ENCODE results near the gene TMEM25. TPM values are rescaled to one million over a fixed set of nuclear protein-coding genes. Genes with fewer than 3 reads are reported as not detected.

Gene TMEM25
- total and polyA plus RNA-seq, 2 of the 13 experiments (the other 11 are each of a cell fraction or from before 2014, with no cell fraction given) = 7.5 to 17.2 TPM

DNA sequence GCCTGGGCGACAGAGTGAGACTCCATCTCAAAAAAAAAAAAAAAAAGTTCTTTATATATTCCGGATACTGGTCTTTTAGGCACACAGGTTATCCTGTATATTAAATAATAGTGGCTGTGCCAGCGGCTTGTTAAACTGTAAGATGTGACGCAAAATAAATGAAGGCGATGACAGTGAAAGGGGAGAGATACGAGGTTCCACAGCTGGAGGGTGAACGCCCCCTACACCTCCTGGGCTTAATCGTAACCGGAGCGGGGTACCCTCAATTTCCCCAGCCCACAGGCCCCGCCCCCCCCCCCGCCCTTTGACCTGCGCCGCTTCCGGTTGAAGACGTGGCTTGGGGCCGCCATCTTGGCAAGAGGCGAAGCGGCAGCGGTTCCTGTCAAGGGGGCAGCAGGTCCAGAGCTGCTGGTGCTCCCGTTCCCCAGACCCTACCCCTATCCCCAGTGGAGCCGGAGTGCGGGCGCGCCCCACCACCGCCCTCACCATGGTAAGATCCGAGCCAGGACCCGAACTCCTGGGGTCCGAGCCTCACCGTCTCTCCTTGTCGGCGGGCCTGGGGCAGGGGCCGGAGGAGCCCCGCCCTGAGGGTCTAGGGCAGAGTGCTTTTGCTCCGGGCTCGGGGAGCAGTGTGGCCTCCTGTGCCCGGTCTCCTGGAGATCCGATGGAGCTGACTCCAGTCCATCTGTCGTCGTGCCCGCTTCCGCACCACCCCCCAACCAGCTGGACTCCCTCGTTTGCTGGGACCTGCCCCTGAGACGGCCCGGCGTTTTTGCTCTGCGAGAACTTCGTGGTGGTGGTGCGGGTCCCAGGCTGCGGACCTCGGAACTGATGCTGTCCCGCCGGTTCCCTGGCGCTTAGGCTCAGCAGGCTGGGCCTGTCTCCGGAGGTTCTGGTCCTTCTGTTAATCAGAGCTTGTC lies 41.3 kb downstream of the TMEM25 start, which contains the start of gene ARCN1 (continued):
- TF ChIP-seq, protein P1, sequence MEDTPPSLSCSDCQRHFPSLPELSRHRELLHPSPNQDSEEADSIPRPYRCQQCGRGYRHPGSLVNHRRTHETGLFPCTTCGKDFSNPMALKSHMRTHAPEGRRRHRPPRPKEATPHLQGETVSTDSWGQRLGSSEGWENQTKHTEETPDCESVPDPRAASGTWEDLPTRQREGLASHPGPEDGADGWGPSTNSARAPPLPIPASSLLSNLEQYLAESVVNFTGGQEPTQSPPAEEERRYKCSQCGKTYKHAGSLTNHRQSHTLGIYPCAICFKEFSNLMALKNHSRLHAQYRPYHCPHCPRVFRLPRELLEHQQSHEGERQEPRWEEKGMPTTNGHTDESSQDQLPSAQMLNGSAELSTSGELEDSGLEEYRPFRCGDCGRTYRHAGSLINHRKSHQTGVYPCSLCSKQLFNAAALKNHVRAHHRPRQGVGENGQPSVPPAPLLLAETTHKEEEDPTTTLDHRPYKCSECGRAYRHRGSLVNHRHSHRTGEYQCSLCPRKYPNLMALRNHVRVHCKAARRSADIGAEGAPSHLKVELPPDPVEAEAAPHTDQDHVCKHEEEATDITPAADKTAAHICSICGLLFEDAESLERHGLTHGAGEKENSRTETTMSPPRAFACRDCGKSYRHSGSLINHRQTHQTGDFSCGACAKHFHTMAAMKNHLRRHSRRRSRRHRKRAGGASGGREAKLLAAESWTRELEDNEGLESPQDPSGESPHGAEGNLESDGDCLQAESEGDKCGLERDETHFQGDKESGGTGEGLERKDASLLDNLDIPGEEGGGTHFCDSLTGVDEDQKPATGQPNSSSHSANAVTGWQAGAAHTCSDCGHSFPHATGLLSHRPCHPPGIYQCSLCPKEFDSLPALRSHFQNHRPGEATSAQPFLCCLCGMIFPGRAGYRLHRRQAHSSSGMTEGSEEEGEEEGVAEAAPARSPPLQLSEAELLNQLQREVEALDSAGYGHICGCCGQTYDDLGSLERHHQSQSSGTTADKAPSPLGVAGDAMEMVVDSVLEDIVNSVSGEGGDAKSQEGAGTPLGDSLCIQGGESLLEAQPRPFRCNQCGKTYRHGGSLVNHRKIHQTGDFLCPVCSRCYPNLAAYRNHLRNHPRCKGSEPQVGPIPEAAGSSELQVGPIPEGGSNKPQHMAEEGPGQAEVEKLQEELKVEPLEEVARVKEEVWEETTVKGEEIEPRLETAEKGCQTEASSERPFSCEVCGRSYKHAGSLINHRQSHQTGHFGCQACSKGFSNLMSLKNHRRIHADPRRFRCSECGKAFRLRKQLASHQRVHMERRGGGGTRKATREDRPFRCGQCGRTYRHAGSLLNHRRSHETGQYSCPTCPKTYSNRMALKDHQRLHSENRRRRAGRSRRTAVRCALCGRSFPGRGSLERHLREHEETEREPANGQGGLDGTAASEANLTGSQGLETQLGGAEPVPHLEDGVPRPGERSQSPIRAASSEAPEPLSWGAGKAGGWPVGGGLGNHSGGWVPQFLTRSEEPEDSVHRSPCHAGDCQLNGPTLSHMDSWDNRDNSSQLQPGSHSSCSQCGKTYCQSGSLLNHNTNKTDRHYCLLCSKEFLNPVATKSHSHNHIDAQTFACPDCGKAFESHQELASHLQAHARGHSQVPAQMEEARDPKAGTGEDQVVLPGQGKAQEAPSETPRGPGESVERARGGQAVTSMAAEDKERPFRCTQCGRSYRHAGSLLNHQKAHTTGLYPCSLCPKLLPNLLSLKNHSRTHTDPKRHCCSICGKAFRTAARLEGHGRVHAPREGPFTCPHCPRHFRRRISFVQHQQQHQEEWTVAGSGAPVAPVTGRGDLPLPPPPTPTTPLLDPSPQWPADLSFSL (CRISPR knock-in tag; IDR thresholded peaks at IDR 0.05) = 0 out of 2 replicates have a peak, but pooled peaks have one; percentile 24
- no peak for TF ChIP-seq GFI1 (CRISPR knock-in tag; IDR thresholded peaks at IDR 0.05; ENCODE audit: borderline replicate concordance)
- no peak; the same call in 1 of the 2 replicates for TF ChIP-seq ARNTL (CRISPR knock-in tag; IDR thresholded peaks at IDR 0.05)
- TF ChIP-seq, protein P2, sequence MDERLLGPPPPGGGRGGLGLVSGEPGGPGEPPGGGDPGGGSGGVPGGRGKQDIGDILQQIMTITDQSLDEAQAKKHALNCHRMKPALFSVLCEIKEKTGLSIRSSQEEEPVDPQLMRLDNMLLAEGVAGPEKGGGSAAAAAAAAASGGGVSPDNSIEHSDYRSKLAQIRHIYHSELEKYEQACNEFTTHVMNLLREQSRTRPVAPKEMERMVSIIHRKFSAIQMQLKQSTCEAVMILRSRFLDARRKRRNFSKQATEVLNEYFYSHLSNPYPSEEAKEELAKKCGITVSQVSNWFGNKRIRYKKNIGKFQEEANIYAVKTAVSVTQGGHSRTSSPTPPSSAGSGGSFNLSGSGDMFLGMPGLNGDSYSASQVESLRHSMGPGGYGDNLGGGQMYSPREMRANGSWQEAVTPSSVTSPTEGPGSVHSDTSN (CRISPR knock-in tag; IDR thresholded peaks at IDR 0.05) = no peak
- no peak for TF ChIP-seq RELA (CRISPR knock-in tag; IDR thresholded peaks at IDR 0.05)
- no peak for TF ChIP-seq ZMYM2 (CRISPR knock-in tag; IDR thresholded peaks at IDR 0.05)
- TF ChIP-seq KLF11 (CRISPR knock-in tag; IDR thresholded peaks at IDR 0.05) = no peak
- no peak for TF ChIP-seq TEAD3 (CRISPR knock-in tag; optimal IDR thresholded peaks at IDR 0.05; ENCODE audit: borderline replicate concordance)
- TF ChIP-seq, protein P3, sequence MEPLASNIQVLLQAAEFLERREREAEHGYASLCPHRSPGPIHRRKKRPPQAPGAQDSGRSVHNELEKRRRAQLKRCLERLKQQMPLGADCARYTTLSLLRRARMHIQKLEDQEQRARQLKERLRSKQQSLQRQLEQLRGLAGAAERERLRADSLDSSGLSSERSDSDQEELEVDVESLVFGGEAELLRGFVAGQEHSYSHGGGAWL (CRISPR knock-in tag; IDR thresholded peaks at IDR 0.05) = no peak
- peak; percentile 38 for TF ChIP-seq HNRNPLL (IDR thresholded peaks at IDR 0.05; ENCODE audit: low read depth, low read length, poor library complexity, severe bottlenecking)
- TF ChIP-seq NPAS2 (CRISPR knock-in tag; IDR thresholded peaks at IDR 0.05; ENCODE audit: borderline replicate concordance) = no peak
- TF ChIP-seq SSRP1 (CRISPR knock-in tag; IDR thresholded peaks at IDR 0.05) = no peak
- TF ChIP-seq GABPA (IDR thresholded peaks at IDR 0.05; ENCODE audit: low read depth, low read length) = peak; percentile 58
- TF ChIP-seq GABPA (CRISPR knock-in tag; IDR thresholded peaks at IDR 0.05; ENCODE audit: low read depth) = peak; percentile 86
- TF ChIP-seq NFIB (CRISPR knock-in tag; IDR thresholded peaks at IDR 0.05; ENCODE audit: borderline replicate concordance) = no peak
- peak; percentile 63; the same call in 1 of the 2 replicates for TF ChIP-seq ZBTB42 (CRISPR knock-in tag; IDR thresholded peaks at IDR 0.05)
- no peak for TF ChIP-seq HDAC6 (IDR thresholded peaks at IDR 0.05; ENCODE audit: low read depth, low read length)
- TF ChIP-seq EP300 (IDR thresholded peaks at IDR 0.05; ENCODE audit: low read depth in 2 of 2, low read length in 2 of 2) = no peak
- no peak for TF ChIP-seq EP300 (CRISPR knock-in tag; IDR thresholded peaks at IDR 0.05; ENCODE audit: borderline replicate concordance)
- TF ChIP-seq ZFP36 (IDR thresholded peaks at IDR 0.05; ENCODE audit: borderline replicate concordance, low read depth, low read length, partially characterized antibody) = no peak
- peak; percentile 50 for TF ChIP-seq HDAC1 (CRISPR knock-in tag; IDR thresholded peaks at IDR 0.05)
- no peak for TF ChIP-seq ZNF256 (CRISPR knock-in tag; conservative IDR thresholded peaks at IDR 0.05)
- no peak for TF ChIP-seq ZNF34 (CRISPR knock-in tag; IDR thresholded peaks at IDR 0.05; ENCODE audit: borderline replicate concordance)

Measured in HepG2 (cell line).